GM23338 (cell line): ENCODE measurements around the gene GPATCH8. TPM values are rescaled to one million over a fixed set of nuclear protein-coding genes. Genes with fewer than 3 reads are reported as not detected.

Experiments used
- ATAC-seq: fragments of 200-7000 bp; cut with Tn5 transposase; 3 replicates; pipeline ENCODE4 v1.9.1; 2020
- DNase-seq: peaks from one replicate; pipeline ENCODE4 v3.0.0-alpha.2; 2015; ENCODE audit warnings: low spot score
- H2AFZ ChIP-seq: fragments of 200-600 bp; sonication (generic); 2 replicates; pipeline ENCODE4 v1.8.0; 2016; ENCODE audit warnings: antibody characterized with exemption, mild to moderate bottlenecking, moderate library complexity
- H3F3A ChIP-seq: fragments of 200-600 bp; sonication (generic); replicated peaks from 2 replicates; pipeline ENCODE4 v1.8.0; 2017; ENCODE audit warnings: antibody characterized with exemption, mixed run types, low read depth
- H3K27ac ChIP-seq: fragments of 200-600 bp; sonication (generic); 2 replicates; pipeline ENCODE4 v1.6.1; 2016; ENCODE audit warnings: low read depth
- H3K27me3 ChIP-seq: fragments of 200-600 bp; sonication (generic); 2 replicates; pipeline ENCODE4 v1.8.0; 2016; ENCODE audit warnings: mild to moderate bottlenecking, mixed run types, moderate library complexity; ENCODE audit not compliant: insufficient read depth
- H3K36me3 ChIP-seq: fragments of 200-600 bp; sonication (generic); 2 replicates; pipeline ENCODE4 v1.8.0; 2016; ENCODE audit warnings: mild to moderate bottlenecking; ENCODE audit not compliant: insufficient read depth
- H3K4me1 ChIP-seq: fragments of 200-600 bp; sonication (generic); 2 replicates; pipeline ENCODE4 v1.8.0; 2016; ENCODE audit warnings: mild to moderate bottlenecking, moderate library complexity; ENCODE audit not compliant: insufficient read depth
- H3K4me2 ChIP-seq: fragments of 200-600 bp; sonication (generic); 2 replicates; pipeline ENCODE4 v1.7.1; 2017; ENCODE audit warnings: mixed run types
- H3K4me3 ChIP-seq: fragments of 200-600 bp; sonication (generic); 2 replicates; pipeline ENCODE4 v1.6.1; 2016; ENCODE audit warnings: mixed run types
- H3K79me2 ChIP-seq: fragments of 200-600 bp; sonication (generic); replicated peaks from 2 replicates; pipeline ENCODE4 v1.8.0; 2017; ENCODE audit warnings: mild to moderate bottlenecking; ENCODE audit not compliant: insufficient read depth
- H3K9me2 ChIP-seq: fragments of 200-600 bp; sonication (generic); 2 replicates; pipeline ENCODE4 v1.8.0; 2017; ENCODE audit not compliant: insufficient read depth
- H4K20me1 ChIP-seq: fragments of 200-600 bp; sonication (generic); replicated peaks from 2 replicates; pipeline ENCODE4 v1.8.0; 2017; ENCODE audit warnings: mild to moderate bottlenecking; ENCODE audit not compliant: insufficient read depth
- H3K27ac Mint-ChIP-seq: 2 replicates; pipeline ENCODE4 v1.8.0; 2020; ENCODE audit warnings: inconsistent platforms, mild to moderate bottlenecking, moderate library complexity, mixed read lengths
- H3K27me3 Mint-ChIP-seq: 3 replicates; pipeline ENCODE4 v1.8.0; 2022; ENCODE audit warnings: low read depth, mild to moderate bottlenecking, moderate library complexity, mixed read lengths, inconsistent platforms; ENCODE audit not compliant: insufficient read depth, poor library complexity
- H3K36me3 Mint-ChIP-seq: 3 replicates; pipeline ENCODE4 v1.8.0; 2021; ENCODE audit warnings: low read depth, mild to moderate bottlenecking, inconsistent platforms, moderate library complexity, mixed read lengths
- H3K4me1 Mint-ChIP-seq: 3 replicates; pipeline ENCODE4 v1.8.0; 2020; ENCODE audit warnings: mild to moderate bottlenecking, inconsistent platforms, mixed read lengths
- H3K4me3 Mint-ChIP-seq: 3 replicates; pipeline ENCODE4 v1.8.0; 2021; ENCODE audit warnings: moderate library complexity, mild to moderate bottlenecking, inconsistent platforms, mixed read lengths
- H3K9me3 Mint-ChIP-seq: 3 replicates; pipeline ENCODE4 v1.8.0; 2020; ENCODE audit warnings: moderate library complexity, mild to moderate bottlenecking, inconsistent platforms, mixed read lengths
- CREB1 ChIP-seq: fragments of 250-450 bp; sonication (Bioruptor Pico); IDR thresholded peaks from 2 replicates; pipeline ENCODE4 v1.5.0; 2020; ENCODE audit warnings: low read depth, mild to moderate bottlenecking, moderate library complexity
- EZH2 ChIP-seq: fragments of 200-600 bp; sonication (generic); IDR thresholded peaks from one replicate; pipeline ENCODE4 v1.8.0; 2017; ENCODE audit warnings: antibody characterized with exemption, mild to moderate bottlenecking, low read depth; ENCODE audit not compliant: unreplicated experiment
- EZH2phosphoT487 ChIP-seq: fragments of 200-600 bp; sonication (generic); IDR thresholded peaks from one replicate; pipeline ENCODE4 v1.8.1; 2018; ENCODE audit warnings: antibody characterized with exemption; ENCODE audit not compliant: unreplicated experiment
- JUNB ChIP-seq: IDR thresholded peaks from one replicate; pipeline ENCODE4 v1.6.1; 2016; ENCODE audit warnings: antibody characterized with exemption; ENCODE audit not compliant: unreplicated experiment
- NANOG ChIP-seq: IDR thresholded peaks from 2 replicates; pipeline ENCODE4 v1.6.1; 2016; ENCODE audit warnings: antibody characterized with exemption, borderline replicate concordance
- POLR2AphosphoS5 ChIP-seq: IDR thresholded peaks from 2 replicates; pipeline ENCODE4 v1.6.1; 2016; ENCODE audit warnings: antibody characterized with exemption, low read depth
- ZNF114 ChIP-seq: fragments of 250-450 bp; sonication (Bioruptor Pico); IDR thresholded peaks from 2 replicates; pipeline ENCODE4 v1.5.0; 2020; ENCODE audit warnings: mild to moderate bottlenecking, moderate library complexity
- ZNF331 ChIP-seq: fragments of 250-450 bp; sonication (Bioruptor Pico); IDR thresholded peaks from 2 replicates; pipeline ENCODE4 v1.5.0; 2020; ENCODE audit warnings: low read depth, mild to moderate bottlenecking, moderate library complexity
- polyA plus RNA-seq: library from polyadenylated mRNA; unstranded; fragments of >200 nt; fragmentation: Nextera tagmentation; extraction: Ambion mirVana; gene quantifications from 2 replicates; pipeline ENCODE4 v1.2.1, GENCODE V29; 2016
- total RNA-seq: library from RNA; depleted of rRNA; stranded (reverse); fragments of >200 nt; shearing (Covaris generic); gene quantifications from 2 replicates; pipeline ENCODE4 v1.2.3, GENCODE V29; 2014
- TF ChIP-seq, protein P1 (sequence below): IDR thresholded peaks from 2 replicates; pipeline ENCODE4 v1.6.1; 2016; ENCODE audit warnings: antibody characterized with exemption
- TF ChIP-seq, protein P2 (sequence below), 2 experiments: fragments of 200-600 bp in 1 of 2; sonication (generic) in 1 of 2; conservative IDR thresholded peaks; 2 replicates each; pipeline versions ENCODE4 v1.5.1 to v1.6.1; 2016 to 2017; ENCODE audit warnings: antibody characterized with exemption in 2 of 2, low read depth in 2 of 2, mild to moderate bottlenecking in 2 of 2, moderate library complexity in 1 of 2
- TF ChIP-seq, protein P3 (sequence below): fragments of 250-450 bp; sonication (Bioruptor Pico); IDR thresholded peaks from 2 replicates; pipeline ENCODE4 v1.5.0; 2020; ENCODE audit warnings: mild to moderate bottlenecking, moderate library complexity

The GPATCH8 gene
- total and polyA plus RNA-seq, 2 experiments from 2014 or later: 44.4 to 76.5 TPM

DNA sequence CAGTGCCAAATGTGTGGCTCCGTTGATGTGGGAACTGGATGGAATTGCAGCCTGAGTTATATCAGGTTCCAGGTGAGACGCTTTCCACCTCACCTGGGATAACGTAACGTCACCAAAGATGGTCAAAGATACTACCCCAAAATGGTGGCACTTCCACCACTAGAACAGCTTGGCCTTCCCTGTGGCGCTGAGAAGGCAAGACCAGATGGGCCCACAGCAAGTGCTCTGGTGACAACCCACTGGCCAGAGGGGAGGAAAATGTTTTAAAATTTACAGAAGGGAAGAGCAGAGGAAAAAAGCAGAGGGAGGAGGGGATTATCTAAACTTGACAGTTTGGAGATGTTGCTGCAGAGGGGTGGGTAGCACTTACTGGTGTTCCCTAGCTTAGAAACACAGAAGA is 106.3 kb downstream of the GPATCH8 start (continued):
- TF ChIP-seq, protein P1, sequence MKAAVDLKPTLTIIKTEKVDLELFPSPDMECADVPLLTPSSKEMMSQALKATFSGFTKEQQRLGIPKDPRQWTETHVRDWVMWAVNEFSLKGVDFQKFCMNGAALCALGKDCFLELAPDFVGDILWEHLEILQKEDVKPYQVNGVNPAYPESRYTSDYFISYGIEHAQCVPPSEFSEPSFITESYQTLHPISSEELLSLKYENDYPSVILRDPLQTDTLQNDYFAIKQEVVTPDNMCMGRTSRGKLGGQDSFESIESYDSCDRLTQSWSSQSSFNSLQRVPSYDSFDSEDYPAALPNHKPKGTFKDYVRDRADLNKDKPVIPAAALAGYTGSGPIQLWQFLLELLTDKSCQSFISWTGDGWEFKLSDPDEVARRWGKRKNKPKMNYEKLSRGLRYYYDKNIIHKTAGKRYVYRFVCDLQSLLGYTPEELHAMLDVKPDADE: no peak
- no peak for TF ChIP-seq ZNF114 (CRISPR knock-in tag)
- TF ChIP-seq, protein P2, sequence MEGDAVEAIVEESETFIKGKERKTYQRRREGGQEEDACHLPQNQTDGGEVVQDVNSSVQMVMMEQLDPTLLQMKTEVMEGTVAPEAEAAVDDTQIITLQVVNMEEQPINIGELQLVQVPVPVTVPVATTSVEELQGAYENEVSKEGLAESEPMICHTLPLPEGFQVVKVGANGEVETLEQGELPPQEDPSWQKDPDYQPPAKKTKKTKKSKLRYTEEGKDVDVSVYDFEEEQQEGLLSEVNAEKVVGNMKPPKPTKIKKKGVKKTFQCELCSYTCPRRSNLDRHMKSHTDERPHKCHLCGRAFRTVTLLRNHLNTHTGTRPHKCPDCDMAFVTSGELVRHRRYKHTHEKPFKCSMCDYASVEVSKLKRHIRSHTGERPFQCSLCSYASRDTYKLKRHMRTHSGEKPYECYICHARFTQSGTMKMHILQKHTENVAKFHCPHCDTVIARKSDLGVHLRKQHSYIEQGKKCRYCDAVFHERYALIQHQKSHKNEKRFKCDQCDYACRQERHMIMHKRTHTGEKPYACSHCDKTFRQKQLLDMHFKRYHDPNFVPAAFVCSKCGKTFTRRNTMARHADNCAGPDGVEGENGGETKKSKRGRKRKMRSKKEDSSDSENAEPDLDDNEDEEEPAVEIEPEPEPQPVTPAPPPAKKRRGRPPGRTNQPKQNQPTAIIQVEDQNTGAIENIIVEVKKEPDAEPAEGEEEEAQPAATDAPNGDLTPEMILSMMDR (conservative IDR thresholded peaks at IDR 0.05; ENCODE audit: low read depth in 2 of 2): no peak
- TF ChIP-seq POLR2AphosphoS5: no peak
- TF ChIP-seq ZNF331 (CRISPR knock-in tag): no peak
- no peak for TF ChIP-seq EZH2
- TF ChIP-seq JUNB: no peak

DNA sequence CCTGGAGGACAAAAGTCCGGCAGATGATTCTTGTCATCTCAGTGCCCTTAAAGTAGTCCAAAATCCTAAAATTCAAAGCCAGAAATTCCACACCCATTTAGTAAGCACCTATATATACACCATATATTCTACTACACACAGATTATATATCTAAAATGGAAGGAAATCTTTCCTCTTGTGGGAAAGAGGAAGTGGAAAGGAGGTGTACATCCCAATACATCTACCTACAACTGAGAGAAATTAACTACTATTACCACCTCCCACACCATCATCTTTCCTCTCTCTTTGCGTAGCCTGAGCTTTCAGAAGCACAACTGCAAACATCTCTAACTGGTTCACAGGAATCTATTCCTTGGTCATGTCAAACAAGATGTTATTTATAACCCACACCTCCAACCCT is 108.4 kb downstream of the GPATCH8 start:
- no peak overlapping the region for H3K4me3 ChIP-seq
- TF ChIP-seq, protein P1: no peak
- no peak for TF ChIP-seq EZH2phosphoT487
- TF ChIP-seq CREB1 (CRISPR knock-in tag): no peak
- TF ChIP-seq, protein P3, sequence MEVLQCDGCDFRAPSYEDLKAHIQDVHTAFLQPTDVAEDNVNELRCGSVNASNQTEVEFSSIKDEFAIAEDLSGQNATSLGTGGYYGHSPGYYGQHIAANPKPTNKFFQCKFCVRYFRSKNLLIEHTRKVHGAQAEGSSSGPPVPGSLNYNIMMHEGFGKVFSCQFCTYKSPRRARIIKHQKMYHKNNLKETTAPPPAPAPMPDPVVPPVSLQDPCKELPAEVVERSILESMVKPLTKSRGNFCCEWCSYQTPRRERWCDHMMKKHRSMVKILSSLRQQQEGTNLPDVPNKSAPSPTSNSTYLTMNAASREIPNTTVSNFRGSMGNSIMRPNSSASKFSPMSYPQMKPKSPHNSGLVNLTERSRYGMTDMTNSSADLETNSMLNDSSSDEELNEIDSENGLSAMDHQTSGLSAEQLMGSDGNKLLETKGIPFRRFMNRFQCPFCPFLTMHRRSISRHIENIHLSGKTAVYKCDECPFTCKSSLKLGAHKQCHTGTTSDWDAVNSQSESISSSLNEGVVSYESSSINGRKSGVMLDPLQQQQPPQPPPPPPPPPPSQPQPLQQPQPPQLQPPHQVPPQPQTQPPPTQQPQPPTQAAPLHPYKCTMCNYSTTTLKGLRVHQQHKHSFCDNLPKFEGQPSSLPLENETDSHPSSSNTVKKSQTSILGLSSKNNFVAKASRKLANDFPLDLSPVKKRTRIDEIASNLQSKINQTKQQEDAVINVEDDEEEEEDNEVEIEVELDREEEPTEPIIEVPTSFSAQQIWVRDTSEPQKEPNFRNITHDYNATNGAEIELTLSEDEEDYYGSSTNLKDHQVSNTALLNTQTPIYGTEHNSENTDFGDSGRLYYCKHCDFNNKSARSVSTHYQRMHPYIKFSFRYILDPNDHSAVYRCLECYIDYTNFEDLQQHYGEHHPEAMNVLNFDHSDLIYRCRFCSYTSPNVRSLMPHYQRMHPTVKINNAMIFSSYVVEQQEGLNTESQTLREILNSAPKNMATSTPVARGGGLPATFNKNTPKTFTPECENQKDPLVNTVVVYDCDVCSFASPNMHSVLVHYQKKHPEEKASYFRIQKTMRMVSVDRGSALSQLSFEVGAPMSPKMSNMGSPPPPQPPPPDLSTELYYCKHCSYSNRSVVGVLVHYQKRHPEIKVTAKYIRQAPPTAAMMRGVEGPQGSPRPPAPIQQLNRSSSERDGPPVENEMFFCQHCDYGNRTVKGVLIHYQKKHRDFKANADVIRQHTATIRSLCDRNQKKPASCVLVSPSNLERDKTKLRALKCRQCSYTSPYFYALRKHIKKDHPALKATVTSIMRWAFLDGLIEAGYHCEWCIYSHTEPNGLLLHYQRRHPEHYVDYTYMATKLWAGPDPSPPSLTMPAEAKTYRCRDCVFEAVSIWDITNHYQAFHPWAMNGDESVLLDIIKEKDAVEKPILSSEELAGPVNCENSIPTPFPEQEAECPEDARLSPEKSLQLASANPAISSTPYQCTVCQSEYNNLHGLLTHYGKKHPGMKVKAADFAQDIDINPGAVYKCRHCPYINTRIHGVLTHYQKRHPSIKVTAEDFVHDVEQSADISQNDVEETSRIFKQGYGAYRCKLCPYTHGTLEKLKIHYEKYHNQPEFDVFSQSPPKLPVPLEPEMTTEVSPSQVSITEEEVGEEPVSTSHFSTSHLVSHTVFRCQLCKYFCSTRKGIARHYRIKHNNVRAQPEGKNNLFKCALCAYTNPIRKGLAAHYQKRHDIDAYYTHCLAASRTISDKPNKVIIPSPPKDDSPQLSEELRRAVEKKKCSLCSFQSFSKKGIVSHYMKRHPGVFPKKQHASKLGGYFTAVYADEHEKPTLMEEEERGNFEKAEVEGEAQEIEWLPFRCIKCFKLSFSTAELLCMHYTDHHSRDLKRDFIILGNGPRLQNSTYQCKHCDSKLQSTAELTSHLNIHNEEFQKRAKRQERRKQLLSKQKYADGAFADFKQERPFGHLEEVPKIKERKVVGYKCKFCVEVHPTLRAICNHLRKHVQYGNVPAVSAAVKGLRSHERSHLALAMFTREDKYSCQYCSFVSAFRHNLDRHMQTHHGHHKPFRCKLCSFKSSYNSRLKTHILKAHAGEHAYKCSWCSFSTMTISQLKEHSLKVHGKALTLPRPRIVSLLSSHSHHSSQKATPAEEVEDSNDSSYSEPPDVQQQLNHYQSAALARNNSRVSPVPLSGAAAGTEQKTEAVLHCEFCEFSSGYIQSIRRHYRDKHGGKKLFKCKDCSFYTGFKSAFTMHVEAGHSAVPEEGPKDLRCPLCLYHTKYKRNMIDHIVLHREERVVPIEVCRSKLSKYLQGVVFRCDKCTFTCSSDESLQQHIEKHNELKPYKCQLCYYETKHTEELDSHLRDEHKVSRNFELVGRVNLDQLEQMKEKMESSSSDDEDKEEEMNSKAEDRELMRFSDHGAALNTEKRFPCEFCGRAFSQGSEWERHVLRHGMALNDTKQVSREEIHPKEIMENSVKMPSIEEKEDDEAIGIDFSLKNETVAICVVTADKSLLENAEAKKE (CRISPR knock-in tag): no peak
- TF ChIP-seq NANOG: no peak
- TF ChIP-seq ZNF114 (CRISPR knock-in tag): no peak
- no peak for TF ChIP-seq JUNB
- TF ChIP-seq EZH2: no peak
- no peak for TF ChIP-seq POLR2AphosphoS5
- TF ChIP-seq, protein P2 (conservative IDR thresholded peaks at IDR 0.05; ENCODE audit: low read depth in 2 of 2): no peak
- peaks cover 7% of the 10 kb centered on the region for H3K4me1 Mint-ChIP-seq
- H3K4me1 ChIP-seq: peaks cover 8% of the 10 kb centered on the region; the same call in 1 of the 2 replicates
- peaks cover 10% of the 10 kb centered on the region for H3K27me3 Mint-ChIP-seq
- H3K9me3 Mint-ChIP-seq: no peaks in the 10 kb centered on the region
- 0 out of 2 replicates have a peak, but pooled peaks cover 5% of the 10 kb centered on the region for H3K9me2 ChIP-seq
- H4K20me1 ChIP-seq: no peaks in the 10 kb centered on the region; the same call in 1 of the 2 replicates
- H3K36me3 Mint-ChIP-seq: peaks cover 24% of the 10 kb centered on the region
- 0 out of 2 replicates have a peak, but pooled peaks cover 7% of the 10 kb centered on the region for H3F3A ChIP-seq
- no peak overlapping the region for H3K27ac ChIP-seq
- H3K27ac Mint-ChIP-seq: no peak overlapping the region
- H3K36me3 ChIP-seq: 0 out of 2 replicates have a peak, but pooled peaks cover 3% of the 10 kb centered on the region
- no peak overlapping the region for H3K4me2 ChIP-seq
- no peaks in the 10 kb centered on the region for H3K27me3 ChIP-seq
- H3K4me3 Mint-ChIP-seq: no peak overlapping the region
- no peaks in the 10 kb centered on the region for H3K79me2 ChIP-seq
- ATAC-seq (no peak), DNase-seq (no peak)
- H2AFZ ChIP-seq: no peak overlapping the region
